ENCODE measurements around the gene GRN.

The GRN gene

GRCh38 chr17:44318077-44318892 is 26.8 kb upstream of the GRN start:
- Histone ChIP-seq H3K27me3 (ENCODE audit: insufficient read depth, poor library complexity, severe bottlenecking) (peaks cover 29% of the 10 kb centered on the region), H3K27ac (replicated peaks) (no peak overlapping the region), H3K4me3 (replicated peaks; ENCODE audit: insufficient read depth, low read length) (no peak overlapping the region)
- TF ChIP-seq POLR2AphosphoS5 (IDR thresholded peaks at IDR 0.05; ENCODE audit: low read depth): 0 out of 2 replicates have a peak, but pooled peaks have one; percentile 29
- no peak for TF ChIP-seq CTCF (IDR thresholded peaks at IDR 0.05; ENCODE audit: insufficient read depth, low read length)
- no peak for TF ChIP-seq REST (IDR thresholded peaks at IDR 0.05; ENCODE audit: insufficient replicate concordance, low read depth)
- no peak for TF ChIP-seq SPI1 (IDR thresholded peaks at IDR 0.05; ENCODE audit: borderline replicate concordance, low read depth)
- no peak for DNase-seq (ENCODE audit: low read depth in 1 of 2, low spot score in 1 of 2)

GRCh38 chr17:44320066-44320465 is 25.0 kb upstream of the GRN start:
- no peak for DNase-seq (ENCODE audit: low read depth in 1 of 2, low spot score in 1 of 2)
- Histone ChIP-seq H3K27ac (replicated peaks) (no peak overlapping the region), H3K27me3 (ENCODE audit: insufficient read depth, poor library complexity, severe bottlenecking) (peaks cover 19% of the 10 kb centered on the region), H3K4me3 (replicated peaks; ENCODE audit: insufficient read depth, low read length) (no peak overlapping the region)
- TF ChIP-seq REST (IDR thresholded peaks at IDR 0.05; ENCODE audit: insufficient replicate concordance, low read depth) (no peak), GABPA (IDR thresholded peaks at IDR 0.05; ENCODE audit: low read depth) (no peak), CTCF (IDR thresholded peaks at IDR 0.05; ENCODE audit: insufficient read depth, low read length) (no peak), POLR2AphosphoS5 (IDR thresholded peaks at IDR 0.05; ENCODE audit: low read depth) (no peak), SPI1 (IDR thresholded peaks at IDR 0.05; ENCODE audit: borderline replicate concordance, low read depth) (no peak)

GRCh38 chr17:44321246-44322120 is 23.6 kb upstream of the GRN start:
- TF ChIP-seq REST (IDR thresholded peaks at IDR 0.05; ENCODE audit: insufficient replicate concordance, low read depth): no peak
- no peak for TF ChIP-seq CTCF (IDR thresholded peaks at IDR 0.05; ENCODE audit: insufficient read depth, low read length)
- no peak for TF ChIP-seq POLR2AphosphoS5 (IDR thresholded peaks at IDR 0.05; ENCODE audit: low read depth)
- TF ChIP-seq SPI1 (IDR thresholded peaks at IDR 0.05; ENCODE audit: borderline replicate concordance, low read depth): no peak
- TF ChIP-seq GABPA (IDR thresholded peaks at IDR 0.05; ENCODE audit: low read depth): no peak
- Histone ChIP-seq H3K4me3 (replicated peaks; ENCODE audit: insufficient read depth, low read length) (no peak overlapping the region), H3K27ac (replicated peaks) (no peak overlapping the region), H3K27me3 (ENCODE audit: insufficient read depth, poor library complexity, severe bottlenecking) (peaks cover 7% of the 10 kb centered on the region)
- DNase-seq (ENCODE audit: low read depth in 1 of 2, low spot score in 1 of 2): no peak

Measured in HL-60 (cell line).